ENCODE results near the gene GNA12.

DNA sequence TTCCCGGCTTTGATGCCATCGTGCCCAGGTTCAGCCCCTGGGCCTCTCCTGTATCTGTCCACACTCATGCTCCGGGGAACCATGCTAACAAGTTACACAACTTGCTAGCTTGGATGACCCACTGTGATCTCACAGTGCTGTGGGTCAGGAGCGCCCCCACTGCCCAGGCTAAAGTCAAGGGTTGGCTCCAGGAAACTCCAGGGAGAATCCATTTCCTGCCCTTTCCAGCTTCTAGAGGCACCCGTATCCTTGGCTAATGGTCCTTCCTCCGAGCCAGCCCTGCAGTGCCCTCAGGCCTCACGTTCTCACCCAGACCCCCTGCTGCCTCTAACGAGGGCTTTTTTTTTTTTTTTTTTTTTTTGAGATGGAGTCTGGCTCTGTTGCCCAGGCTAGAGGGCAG lies 136.6 kb downstream of the GNA12 start:
- TF ChIP-seq, protein P1, sequence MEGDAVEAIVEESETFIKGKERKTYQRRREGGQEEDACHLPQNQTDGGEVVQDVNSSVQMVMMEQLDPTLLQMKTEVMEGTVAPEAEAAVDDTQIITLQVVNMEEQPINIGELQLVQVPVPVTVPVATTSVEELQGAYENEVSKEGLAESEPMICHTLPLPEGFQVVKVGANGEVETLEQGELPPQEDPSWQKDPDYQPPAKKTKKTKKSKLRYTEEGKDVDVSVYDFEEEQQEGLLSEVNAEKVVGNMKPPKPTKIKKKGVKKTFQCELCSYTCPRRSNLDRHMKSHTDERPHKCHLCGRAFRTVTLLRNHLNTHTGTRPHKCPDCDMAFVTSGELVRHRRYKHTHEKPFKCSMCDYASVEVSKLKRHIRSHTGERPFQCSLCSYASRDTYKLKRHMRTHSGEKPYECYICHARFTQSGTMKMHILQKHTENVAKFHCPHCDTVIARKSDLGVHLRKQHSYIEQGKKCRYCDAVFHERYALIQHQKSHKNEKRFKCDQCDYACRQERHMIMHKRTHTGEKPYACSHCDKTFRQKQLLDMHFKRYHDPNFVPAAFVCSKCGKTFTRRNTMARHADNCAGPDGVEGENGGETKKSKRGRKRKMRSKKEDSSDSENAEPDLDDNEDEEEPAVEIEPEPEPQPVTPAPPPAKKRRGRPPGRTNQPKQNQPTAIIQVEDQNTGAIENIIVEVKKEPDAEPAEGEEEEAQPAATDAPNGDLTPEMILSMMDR (IDR thresholded peaks at IDR 0.05; ENCODE audit: low read depth, low read length, poor library complexity, severe bottlenecking) = no peak
- no peak for TF ChIP-seq EZH2phosphoT487 (IDR thresholded peaks at IDR 0.05; ENCODE audit: borderline replicate concordance, low read length)
